Ishikawa (cell line): ENCODE results near the gene FCHSD2.

Experiments used
- CEBPB ChIP-seq: IDR thresholded peaks from 2 replicates; pipeline ENCODE4 v1.6.1; 2012
- CREB1 ChIP-seq: IDR thresholded peaks from 2 replicates; pipeline ENCODE4 v1.6.1; 2012; ENCODE audit warnings: low read depth
- EGR1 ChIP-seq: IDR thresholded peaks from 2 replicates; pipeline ENCODE4 v1.6.1; 2012
- EP300 ChIP-seq: IDR thresholded peaks from 2 replicates; pipeline ENCODE4 v1.6.1; 2012; ENCODE audit warnings: borderline replicate concordance
- FOXM1 ChIP-seq: IDR thresholded peaks from 2 replicates; pipeline ENCODE4 v1.6.1; 2012; ENCODE audit warnings: low read depth, borderline replicate concordance
- MAX ChIP-seq: IDR thresholded peaks from 2 replicates; pipeline ENCODE4 v1.6.1; 2012
- RAD21 ChIP-seq: IDR thresholded peaks from 2 replicates; pipeline ENCODE4 v1.6.1; 2012; ENCODE audit warnings: low read depth
- REST ChIP-seq: IDR thresholded peaks from 2 replicates; pipeline ENCODE4 v1.6.1; 2012; ENCODE audit warnings: low read depth, mild to moderate bottlenecking
- TAF1 ChIP-seq: IDR thresholded peaks from 2 replicates; pipeline ENCODE4 v1.6.1; 2012; ENCODE audit warnings: low read depth, mild to moderate bottlenecking
- TCF12 ChIP-seq: IDR thresholded peaks from 2 replicates; pipeline ENCODE4 v1.6.1; 2012; ENCODE audit warnings: low read depth
- TEAD4 ChIP-seq: IDR thresholded peaks from 2 replicates; pipeline ENCODE4 v1.6.1; 2012
- USF1 ChIP-seq: IDR thresholded peaks from 2 replicates; pipeline ENCODE4 v1.6.1; 2012
- YY1 ChIP-seq: IDR thresholded peaks from 2 replicates; pipeline ENCODE4 v1.6.1; 2012; ENCODE audit warnings: low read depth
- ZBTB7A ChIP-seq: IDR thresholded peaks from 2 replicates; pipeline ENCODE4 v1.6.1; 2012; ENCODE audit warnings: low read depth

GRCh38 chr11:72918851-72919250 is 223.3 kb downstream of the FCHSD2 start:
- no peak for TF ChIP-seq CEBPB
- TF ChIP-seq RAD21 = no peak
- TF ChIP-seq EGR1 = no peak
- TF ChIP-seq MAX = no peak
- no peak for TF ChIP-seq ZBTB7A
- TF ChIP-seq TAF1 = no peak
- TF ChIP-seq REST = no peak
- no peak for TF ChIP-seq YY1
- TF ChIP-seq EP300 = no peak
- TF ChIP-seq TEAD4 = no peak
- TF ChIP-seq USF1 = no peak
- TF ChIP-seq TCF12 = no peak
- no peak for TF ChIP-seq FOXM1
- TF ChIP-seq CREB1 = no peak
